Measurements from ENCODE around the gene TRIO. TPM values are rescaled to one million over a fixed set of nuclear protein-coding genes. Genes with fewer than 3 reads are reported as not detected.

Gene TRIO
- total RNA-seq, 1 donor: 211 TPM

DNA sequence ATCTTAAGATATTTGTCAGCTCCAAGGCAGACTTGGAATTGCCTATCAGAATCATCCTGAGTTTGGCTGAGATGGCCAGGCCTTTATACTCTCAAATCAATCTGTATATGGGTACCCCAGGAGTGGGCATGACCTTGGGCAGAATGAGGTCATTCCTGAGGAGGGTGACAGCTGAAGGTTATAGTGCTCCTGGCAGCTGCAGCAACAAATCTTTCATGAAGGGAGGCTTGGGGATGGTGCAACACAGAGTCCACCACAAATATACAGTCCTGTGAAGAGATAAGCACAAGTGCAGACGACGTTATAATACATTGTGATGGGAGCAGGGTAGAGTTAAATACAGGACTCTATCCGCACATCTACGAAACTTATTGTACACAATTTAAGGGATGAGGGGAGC lies 21.1 kb upstream of the TRIO start:
- no peak overlapping the region for H3K4me3 ChIP-seq (ENCODE audit: low read depth, low read length)
- TF ChIP-seq CTCF (IDR thresholded peaks at IDR 0.05; ENCODE audit: insufficient read depth, low read length): no peak
- no peak for DNase-seq (ENCODE audit: low read depth)

DNA sequence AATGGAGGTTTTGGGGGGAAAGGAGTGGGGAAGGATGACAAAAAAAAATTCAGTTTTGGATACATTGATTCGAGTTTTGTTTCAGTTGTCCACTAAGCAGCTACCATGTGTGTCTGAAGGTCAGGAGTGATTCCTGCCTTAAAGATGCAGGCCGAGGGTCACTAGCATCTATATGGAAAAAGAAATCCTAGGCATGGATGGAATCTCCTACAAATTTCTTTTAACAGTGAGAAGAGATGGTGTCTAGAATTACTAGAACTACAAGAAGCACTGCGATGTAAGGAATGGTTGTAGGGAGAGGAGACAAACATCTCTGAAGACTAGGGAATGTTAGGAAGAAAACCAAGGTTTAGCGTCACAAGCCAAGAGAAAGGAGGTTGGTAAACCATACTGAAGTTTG lies 19.6 kb upstream of the TRIO start:
- no peak for DNase-seq (ENCODE audit: low read depth)
- TF ChIP-seq CTCF (IDR thresholded peaks at IDR 0.05; ENCODE audit: insufficient read depth, low read length): no peak
- H3K4me3 ChIP-seq (ENCODE audit: low read depth, low read length): no peak overlapping the region

DNA sequence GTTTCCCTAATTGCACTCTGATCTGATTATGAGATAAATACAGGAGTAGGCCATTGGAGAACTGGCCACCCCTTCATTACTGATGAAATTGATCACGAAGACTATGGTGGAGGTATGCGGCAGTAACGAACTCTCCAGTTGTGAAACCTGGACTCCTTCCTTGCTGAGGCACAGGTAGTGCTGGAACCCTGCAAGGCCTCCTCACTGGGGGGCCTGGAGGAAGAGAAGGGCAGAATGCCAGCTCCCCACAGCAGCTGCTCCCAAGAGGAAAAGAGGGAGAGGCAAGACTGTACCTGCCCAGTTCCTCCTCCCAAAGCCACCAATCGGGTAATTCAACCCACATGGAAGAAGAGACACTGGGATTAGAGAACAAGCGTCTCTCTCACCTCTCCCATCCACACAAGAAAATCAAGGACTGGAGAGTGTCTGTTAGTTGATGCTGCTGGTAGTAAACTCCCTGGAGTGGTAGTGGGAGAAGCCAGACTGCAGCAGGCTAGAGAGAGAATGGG lies 19.1 kb upstream of the TRIO start:
- TF ChIP-seq CTCF (IDR thresholded peaks at IDR 0.05; ENCODE audit: insufficient read depth, low read length): no peak
- no peak for DNase-seq (ENCODE audit: low read depth)

GRCh38 chr5:14125262-14125661 lies 17.9 kb upstream of the TRIO start:
- TF ChIP-seq CTCF (IDR thresholded peaks at IDR 0.05; ENCODE audit: insufficient read depth, low read length): no peak
- DNase-seq (ENCODE audit: low read depth): no peak

More for the DNA sequence above, 19.1 kb upstream of the TRIO start:
- H3K4me3 ChIP-seq (ENCODE audit: low read depth, low read length): no peak overlapping the region

DNA sequence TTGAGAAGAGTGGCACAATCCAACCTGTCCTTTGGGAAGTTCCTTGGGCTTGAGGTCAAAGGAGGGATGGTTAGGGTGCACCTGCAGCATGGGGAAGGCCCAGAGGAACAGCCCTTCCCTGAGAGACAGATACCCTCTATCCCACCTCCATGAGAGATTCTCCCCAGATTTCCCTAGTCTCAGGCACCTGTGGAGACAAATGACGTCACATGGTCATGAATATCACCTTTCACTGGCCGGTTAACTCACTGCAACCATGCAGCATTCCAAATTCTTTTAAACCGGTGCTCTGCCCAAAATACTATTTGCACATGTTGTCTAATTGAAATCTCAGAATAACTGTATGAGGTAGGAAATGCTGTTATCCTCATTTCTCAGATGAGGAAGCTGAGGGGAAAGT lies 15.6 kb upstream of the TRIO start:
- H3K4me3 ChIP-seq (ENCODE audit: low read depth, low read length): no peak overlapping the region
- no peak for DNase-seq (ENCODE audit: low read depth)
- no peak for TF ChIP-seq CTCF (IDR thresholded peaks at IDR 0.05; ENCODE audit: insufficient read depth, low read length)

More at GRCh38 chr5:14125262-14125661, 17.9 kb upstream of the TRIO start:
- no peak overlapping the region for H3K4me3 ChIP-seq (ENCODE audit: low read depth, low read length)

DNA sequence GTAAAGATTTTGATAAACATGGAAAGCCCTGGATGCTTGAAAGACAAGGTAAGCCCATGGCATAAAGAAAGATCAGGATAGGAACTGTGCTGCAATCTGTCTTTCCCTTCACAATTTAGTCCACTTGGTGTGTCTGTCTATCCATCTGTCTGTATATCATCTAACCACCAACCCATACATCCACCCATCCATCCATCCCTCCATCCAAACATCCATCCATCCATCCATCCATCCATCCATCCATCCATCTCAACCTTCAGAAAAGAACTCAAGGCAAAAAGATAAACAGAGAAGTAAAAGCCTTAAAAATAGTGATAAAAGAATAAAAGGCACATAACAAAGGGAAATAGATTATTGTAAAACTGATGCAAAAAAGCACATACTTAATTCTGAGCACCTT lies 15.1 kb upstream of the TRIO start:
- no peak for DNase-seq (ENCODE audit: low read depth)
- no peak overlapping the region for H3K4me3 ChIP-seq (ENCODE audit: low read depth, low read length)
- no peak for TF ChIP-seq CTCF (IDR thresholded peaks at IDR 0.05; ENCODE audit: insufficient read depth, low read length)

GRCh38 chr5:14129123-14129522 lies 14.0 kb upstream of the TRIO start:
- H3K4me3 ChIP-seq (ENCODE audit: low read depth, low read length): no peak overlapping the region
- no peak for TF ChIP-seq CTCF (IDR thresholded peaks at IDR 0.05; ENCODE audit: insufficient read depth, low read length)

More at GRCh38 chr5:14129123-14129522, 14.0 kb upstream of the TRIO start:
- no peak for DNase-seq (ENCODE audit: low read depth)
